Omental fat pad (tissue), 4 donors: ENCODE data around the gene GAL3ST3. TPM values are rescaled to one million over a fixed set of nuclear protein-coding genes. Genes with fewer than 3 reads are reported as not detected.

Source experiments
- ATAC-seq: fragments of 150-250 bp; one replicate; pipeline ENCODE4 v1.9.1; 2016; ENCODE audit warnings: mild to moderate bottlenecking, moderate library complexity; ENCODE audit not compliant: low FRiP score
- DNase-seq: peaks from one replicate; pipeline ENCODE4 v3.0.0-alpha.2; 2019; ENCODE audit warnings: low spot score
- CTCF ChIP-seq, 3 donors: fragments of 450-650 bp; IDR thresholded peaks; one replicate each; pipeline ENCODE4 v1.5.1; 2016 to 2017; ENCODE audit warnings: antibody characterized with exemption in 3 of 3, mild to moderate bottlenecking in 3 of 3, moderate library complexity in 2 of 3
- total RNA-seq, 4 donors: library from RNA; depleted of rRNA; stranded (reverse); fragments of >200 nt; gene quantifications; one replicate each; pipeline ENCODE4 v1.1.0, GENCODE V29; 2016

The GAL3ST3 gene
- total RNA-seq, 4 donors from 2014 or later, result 0.19 to 1.2 TPM; not detected in 2

GRCh38 chr11:66061268-66061667 is 12.3 kb upstream of the GAL3ST3 start:
- no peak for DNase-seq
- ATAC-seq, result no peak
- no peak for TF ChIP-seq CTCF (IDR thresholded peaks at IDR 0.05)

GRCh38 chr11:66059966-66060680 is 11.2 kb upstream of the GAL3ST3 start:
- TF ChIP-seq CTCF (IDR thresholded peaks at IDR 0.05), result no peak
- DNase-seq (no peak), ATAC-seq (no peak)

GRCh38 chr11:66056501-66056900 is 7.5 kb upstream of the GAL3ST3 start:
- TF ChIP-seq CTCF (IDR thresholded peaks at IDR 0.05), result no peak
- no peak for DNase-seq
- ATAC-seq, result no peak

- TF ChIP-seq CTCF (IDR thresholded peaks at IDR 0.05), result no peak
- DNase-seq (no peak), ATAC-seq (no peak)
These were observed 6.1 kb upstream of the GAL3ST3 start for GRCh38 chr11:66055021-66055420.

- TF ChIP-seq CTCF (IDR thresholded peaks at IDR 0.05), result no peak
- DNase-seq (no peak), ATAC-seq (no peak)
These were observed 3.7 kb upstream of the GAL3ST3 start for GRCh38 chr11:66052664-66052982.

- TF ChIP-seq CTCF (IDR thresholded peaks at IDR 0.05), result no peak
- ATAC-seq, result peak; percentile 99
- peak; percentile 82 for DNase-seq
These were observed 3.1 kb upstream of the GAL3ST3 start, which contains the start of gene SF3B2 for GRCh38 chr11:66051766-66052663. Gene SF3B2, plus strand, starts transcription at chr11:66052364. Its CDS starts 21 bp downstream, at chr11:66052385.
